SU-DHL-6 (cell line): ENCODE data around the gene SYTL5.

Source experiments
- H2AFZ ChIP-seq: fragments of 200-600 bp; sonication (generic); 2 replicates; pipeline ENCODE4 v1.6.1; 2014; ENCODE audit warnings: low read depth, mild to moderate bottlenecking, moderate library complexity, mixed read lengths, antibody characterized with exemption, low read length; ENCODE audit not compliant: severe bottlenecking
- H3F3A ChIP-seq: fragments of 200-600 bp; shearing (Covaris generic); 2 replicates; pipeline ENCODE4 v1.6.0; 2016; ENCODE audit warnings: antibody characterized with exemption, mild to moderate bottlenecking; ENCODE audit not compliant: insufficient read depth
- H3K27ac ChIP-seq: fragments of 200-600 bp; sonication (generic); 2 replicates; pipeline ENCODE4 v1.5.1; 2016; ENCODE audit warnings: low read depth, mild to moderate bottlenecking, low read length, moderate library complexity, mixed read lengths
- H3K27me3 ChIP-seq: fragments of 200-600 bp; sonication (generic), shearing (Covaris generic); 2 replicates; pipeline ENCODE4 v1.6.0; 2014; ENCODE audit warnings: mild to moderate bottlenecking, low read length
- H3K36me3 ChIP-seq: fragments of 200-600 bp; sonication (generic); 2 replicates; pipeline ENCODE4 v1.6.1; 2014; ENCODE audit warnings: mild to moderate bottlenecking, low read length, mixed read lengths
- H3K4me2 ChIP-seq: fragments of 300-600, 200-600 bp; shearing (Covaris generic), sonication (generic); 2 replicates; pipeline ENCODE4 v1.6.0; 2014; ENCODE audit warnings: low read length, low read depth, mild to moderate bottlenecking; ENCODE audit not compliant: poor library complexity, severe bottlenecking
- H3K4me3 ChIP-seq: fragments of 200-600 bp; sonication (generic); 2 replicates; pipeline ENCODE4 v1.5.1; 2014; ENCODE audit warnings: antibody characterized with exemption, low read length, mild to moderate bottlenecking, mixed read lengths; ENCODE audit not compliant: insufficient read depth, poor library complexity, severe bottlenecking
- H3K79me2 ChIP-seq: fragments of 200-600 bp; sonication (generic); 2 replicates; pipeline ENCODE4 v1.6.1; 2014; ENCODE audit warnings: mild to moderate bottlenecking, low read length, moderate library complexity; ENCODE audit not compliant: insufficient read depth
- H3K9ac ChIP-seq: fragments of 200-600 bp; sonication (generic); 2 replicates; pipeline ENCODE4 v1.7.0; 2014; ENCODE audit warnings: mild to moderate bottlenecking, low read length
- H3K9me2 ChIP-seq: fragments of 200-600 bp; sonication (generic); replicated peaks from 2 replicates; pipeline ENCODE4 v1.6.1; 2014; ENCODE audit warnings: low read length; ENCODE audit not compliant: insufficient read depth
- H3K9me3 ChIP-seq: fragments of 200-600 bp; sonication (generic); 2 replicates; pipeline ENCODE4 v1.6.1; 2014; ENCODE audit warnings: low read length, mixed read lengths; ENCODE audit not compliant: insufficient read depth
- H4K20me1 ChIP-seq: fragments of 200-600 bp; sonication (generic); 2 replicates; pipeline ENCODE4 v1.6.1; 2014; ENCODE audit warnings: low read depth, mild to moderate bottlenecking, antibody characterized with exemption, low read length, moderate library complexity, mixed read lengths
- EZH2phosphoT487 ChIP-seq: fragments of 200-600 bp; sonication (generic), shearing (Covaris generic); conservative IDR thresholded peaks from 2 replicates; pipeline ENCODE4 v1.6.1; 2018; ENCODE audit warnings: mild to moderate bottlenecking, antibody characterized with exemption, low read length, moderate library complexity, mixed read lengths
- TF ChIP-seq, protein P1 (sequence below): fragments of 200-600 bp; sonication (generic); IDR thresholded peaks from one replicate; pipeline ENCODE4 v1.5.1; 2017; ENCODE audit warnings: antibody characterized with exemption, mild to moderate bottlenecking, low read length, moderate library complexity; ENCODE audit not compliant: insufficient read depth, poor library complexity, severe bottlenecking

SYTL5 gene

DNA sequence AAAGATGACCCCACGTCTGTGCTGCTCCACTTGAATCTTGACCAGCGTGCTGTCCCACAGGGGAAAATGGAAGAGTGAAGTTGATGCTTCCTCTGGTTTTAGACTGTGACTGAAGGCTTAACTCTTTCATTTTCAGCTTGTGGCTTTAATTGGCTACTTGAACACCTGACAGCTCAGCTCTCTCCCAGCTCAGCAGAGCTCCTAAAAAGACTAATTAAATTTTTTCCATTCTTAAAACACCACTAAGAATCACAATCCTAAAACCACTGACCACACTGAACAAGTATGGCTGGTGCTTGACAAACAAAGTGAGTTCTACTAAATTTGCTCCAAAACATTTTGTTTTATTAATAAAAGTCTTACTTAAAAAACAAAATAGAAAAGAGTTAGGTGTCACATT, 142.7 kb downstream of the SYTL5 start:
- no peak overlapping the region for H3K4me3 ChIP-seq
- H3K36me3 ChIP-seq = no peaks in the 10 kb centered on the region
- H4K20me1 ChIP-seq = no peaks in the 10 kb centered on the region
- H3K4me2 ChIP-seq = no peak overlapping the region
- H3K9me3 ChIP-seq = no peaks in the 10 kb centered on the region
- TF ChIP-seq EZH2phosphoT487 = no peak
- TF ChIP-seq, protein P1, sequence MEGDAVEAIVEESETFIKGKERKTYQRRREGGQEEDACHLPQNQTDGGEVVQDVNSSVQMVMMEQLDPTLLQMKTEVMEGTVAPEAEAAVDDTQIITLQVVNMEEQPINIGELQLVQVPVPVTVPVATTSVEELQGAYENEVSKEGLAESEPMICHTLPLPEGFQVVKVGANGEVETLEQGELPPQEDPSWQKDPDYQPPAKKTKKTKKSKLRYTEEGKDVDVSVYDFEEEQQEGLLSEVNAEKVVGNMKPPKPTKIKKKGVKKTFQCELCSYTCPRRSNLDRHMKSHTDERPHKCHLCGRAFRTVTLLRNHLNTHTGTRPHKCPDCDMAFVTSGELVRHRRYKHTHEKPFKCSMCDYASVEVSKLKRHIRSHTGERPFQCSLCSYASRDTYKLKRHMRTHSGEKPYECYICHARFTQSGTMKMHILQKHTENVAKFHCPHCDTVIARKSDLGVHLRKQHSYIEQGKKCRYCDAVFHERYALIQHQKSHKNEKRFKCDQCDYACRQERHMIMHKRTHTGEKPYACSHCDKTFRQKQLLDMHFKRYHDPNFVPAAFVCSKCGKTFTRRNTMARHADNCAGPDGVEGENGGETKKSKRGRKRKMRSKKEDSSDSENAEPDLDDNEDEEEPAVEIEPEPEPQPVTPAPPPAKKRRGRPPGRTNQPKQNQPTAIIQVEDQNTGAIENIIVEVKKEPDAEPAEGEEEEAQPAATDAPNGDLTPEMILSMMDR = no peak
- H2AFZ ChIP-seq = no peak overlapping the region
- H3K27ac ChIP-seq = no peak overlapping the region
- H3K9me2 ChIP-seq = no peaks in the 10 kb centered on the region
- no peaks in the 10 kb centered on the region for H3K79me2 ChIP-seq
- H3F3A ChIP-seq = no peaks in the 10 kb centered on the region
- H3K9ac ChIP-seq = no peak overlapping the region
- no peaks in the 10 kb centered on the region for H3K27me3 ChIP-seq

DNA sequence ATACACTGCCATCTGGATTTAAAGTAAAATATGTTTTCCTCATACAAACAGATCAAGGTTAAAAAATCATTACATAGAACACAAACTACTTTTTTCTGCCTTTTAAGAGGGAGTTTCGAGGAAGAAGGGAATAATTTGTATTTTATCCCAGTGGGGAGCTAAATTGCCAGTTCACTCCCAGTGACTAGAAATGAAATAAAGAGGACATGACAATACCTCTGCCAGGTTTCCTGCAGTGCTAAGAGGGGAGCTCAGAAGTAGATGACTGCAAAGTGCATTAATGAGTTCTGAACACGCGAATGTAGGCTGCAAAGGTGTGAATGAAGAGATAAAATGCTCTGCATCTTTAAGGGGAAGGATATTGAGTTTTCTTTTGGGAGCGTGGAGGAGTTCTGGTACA, 144.6 kb downstream of the SYTL5 start:
- Histone ChIP-seq H3K4me2 (no peak overlapping the region), H3K36me3 (no peaks in the 10 kb centered on the region), H3F3A (no peaks in the 10 kb centered on the region), H3K9me2 (no peaks in the 10 kb centered on the region), H3K4me3 (no peak overlapping the region), H4K20me1 (no peaks in the 10 kb centered on the region), H3K9ac (no peak overlapping the region), H3K27ac (no peak overlapping the region), H3K27me3 (no peaks in the 10 kb centered on the region), H3K79me2 (no peaks in the 10 kb centered on the region), H3K9me3 (no peaks in the 10 kb centered on the region), H2AFZ (no peak overlapping the region)
- no peak for TF ChIP-seq EZH2phosphoT487
- TF ChIP-seq, protein P1 = no peak

DNA sequence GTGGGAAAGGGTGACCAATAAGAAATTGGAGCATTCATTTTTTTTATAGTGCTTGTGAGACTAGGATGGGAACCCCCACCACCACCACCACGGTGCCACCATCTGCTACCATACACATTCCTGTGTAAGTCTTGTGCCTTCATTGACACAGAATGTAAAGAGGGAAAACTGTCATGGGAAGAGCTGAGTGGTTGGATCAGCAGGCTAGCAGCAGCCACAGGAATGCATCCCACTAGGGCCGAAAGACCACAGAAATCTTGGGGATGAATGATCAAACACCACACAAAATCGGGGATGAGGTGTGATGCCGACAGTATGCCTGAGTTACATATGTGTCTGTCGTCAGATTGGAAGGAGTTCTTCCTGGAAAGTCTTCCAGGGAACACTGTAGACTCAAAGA, 145.1 kb downstream of the SYTL5 start:
- Histone ChIP-seq H2AFZ (no peak overlapping the region), H3K9me2 (no peaks in the 10 kb centered on the region), H3K27ac (no peak overlapping the region), H3K9ac (no peak overlapping the region), H4K20me1 (no peaks in the 10 kb centered on the region), H3K36me3 (no peaks in the 10 kb centered on the region), H3K79me2 (no peaks in the 10 kb centered on the region), H3K4me2 (no peak overlapping the region), H3K9me3 (no peaks in the 10 kb centered on the region), H3K27me3 (no peaks in the 10 kb centered on the region), H3K4me3 (no peak overlapping the region), H3F3A (no peaks in the 10 kb centered on the region)
- no peak for TF ChIP-seq EZH2phosphoT487
- TF ChIP-seq, protein P1 = no peak
